ENCODE data around the gene SPAG6.

SPAG6 gene

GRCh38 chr10:22451346-22451745 is 106.0 kb downstream of the SPAG6 start:
- H3K4me3 ChIP-seq (replicated peaks; ENCODE audit: low read depth, low read length): no peak overlapping the region
- no peak for DNase-seq (ENCODE audit: low read depth)
- no peak for TF ChIP-seq CTCF (IDR thresholded peaks at IDR 0.05; ENCODE audit: low read length, missing control alignments)

- no peak overlapping the region for H3K4me3 ChIP-seq (replicated peaks; ENCODE audit: low read depth, low read length)
- TF ChIP-seq CTCF (IDR thresholded peaks at IDR 0.05; ENCODE audit: low read length, missing control alignments): no peak
- no peak for DNase-seq (ENCODE audit: low read depth)
Observed at GRCh38 chr10:22453320-22453719, 108.0 kb downstream of the SPAG6 start.

- no peak for DNase-seq (ENCODE audit: low read depth)
- TF ChIP-seq CTCF (IDR thresholded peaks at IDR 0.05; ENCODE audit: low read length, missing control alignments): no peak
- no peak overlapping the region for H3K4me3 ChIP-seq (replicated peaks; ENCODE audit: low read depth, low read length)
Observed at GRCh38 chr10:22453948-22454591, 108.8 kb downstream of the SPAG6 start.

GRCh38 chr10:22454634-22455033 is 109.3 kb downstream of the SPAG6 start:
- no peak overlapping the region for H3K4me3 ChIP-seq (replicated peaks; ENCODE audit: low read depth, low read length)
- DNase-seq (ENCODE audit: low read depth): no peak
- no peak for TF ChIP-seq CTCF (IDR thresholded peaks at IDR 0.05; ENCODE audit: low read length, missing control alignments)

GRCh38 chr10:22455068-22455857 is 110.0 kb downstream of the SPAG6 start:
- no peak for DNase-seq (ENCODE audit: low read depth)
- H3K4me3 ChIP-seq (replicated peaks; ENCODE audit: low read depth, low read length): no peak overlapping the region
- TF ChIP-seq CTCF (IDR thresholded peaks at IDR 0.05; ENCODE audit: low read length, missing control alignments): no peak

GRCh38 chr10:22456486-22456885 is 111.2 kb downstream of the SPAG6 start:
- no peak overlapping the region for H3K4me3 ChIP-seq (replicated peaks; ENCODE audit: low read depth, low read length)
- TF ChIP-seq CTCF (IDR thresholded peaks at IDR 0.05; ENCODE audit: low read length, missing control alignments): no peak
- DNase-seq (ENCODE audit: low read depth): no peak

Data from fibroblast of pulmonary artery (primary cell).